CD14-positive monocyte (primary cell): Measurements from ENCODE around the gene CCDC40. TPM values are rescaled to one million over a fixed set of nuclear protein-coding genes. Genes with fewer than 3 reads are reported as not detected.

Source experiments
- DNase-seq, 3 donors: peaks; one replicate each; pipeline ENCODE4 v3.0.0-alpha.2; 2011 to 2022
- H2AFZ ChIP-seq: 2 replicates; pipeline ENCODE4 v1.6.0; 2012; ENCODE audit warnings: mild to moderate bottlenecking, low read depth, low read length, inconsistent platforms; ENCODE audit not compliant: insufficient read depth, poor library complexity, severe bottlenecking
- H3K27ac ChIP-seq, 2 donors: 1 replicate in 1 of 2; 2 replicates in 1 of 2; pipeline ENCODE4 v1.5.1; 2012 to 2013; ENCODE audit warnings: low read length in 2 of 2, control low read depth in 1 of 2, inconsistent platforms in 1 of 2, low read depth in 1 of 2, mild to moderate bottlenecking in 1 of 2
- H3K27me3 ChIP-seq, 2 donors: one replicate each; pipeline versions ENCODE4 v1.6.0 to v1.6.1; 2011 to 2013; ENCODE audit warnings: low read length in 2 of 2; ENCODE audit not compliant: control insufficient read depth in 2 of 2, insufficient read depth in 2 of 2
- H3K36me3 ChIP-seq, 2 donors: replicated peaks in 1 of 2; 1 replicate in 1 of 2; 2 replicates in 1 of 2; pipeline versions ENCODE4 v1.5.1 to v1.6.1; 2012 to 2013; ENCODE audit warnings: low read length in 2 of 2, control low read depth in 1 of 2, inconsistent platforms in 1 of 2, mild to moderate bottlenecking in 1 of 2; ENCODE audit not compliant: insufficient read depth in 2 of 2, control insufficient read depth in 1 of 2
- H3K4me1 ChIP-seq, 2 donors: 1 replicate in 1 of 2; 2 replicates in 1 of 2; pipeline versions ENCODE4 v1.5.1 to v1.6.1; 2012 to 2013; ENCODE audit warnings: low read length in 2 of 2, control low read depth in 1 of 2, inconsistent platforms in 1 of 2, mild to moderate bottlenecking in 1 of 2, moderate library complexity in 1 of 2; ENCODE audit not compliant: insufficient read depth in 2 of 2, control insufficient read depth in 1 of 2
- H3K4me2 ChIP-seq: replicated peaks from 2 replicates; pipeline ENCODE3; 2012; ENCODE audit warnings: low read length, moderate library complexity, mild to moderate bottlenecking; ENCODE audit not compliant: poor library complexity, severe bottlenecking; ENCODE audit errors: extremely low read depth
- H3K4me3 ChIP-seq, 3 experiments: fragments of 200-600 bp in 1 of 3; sonication (generic) in 1 of 3; replicated peaks in 1 of 3; 1 replicate in 2 of 3; 2 replicates in 1 of 3; pipeline ENCODE4 v1.5.1; 2011 to 2013; ENCODE audit warnings: low read length in 3 of 3, mild to moderate bottlenecking in 3 of 3, control low read depth in 2 of 3, low read depth in 2 of 3, inconsistent platforms in 1 of 3, moderate library complexity in 1 of 3
- H3K79me2 ChIP-seq: 2 replicates; pipeline ENCODE4 v1.6.0; 2012; ENCODE audit warnings: mild to moderate bottlenecking, control low read depth, inconsistent platforms, low read length, moderate library complexity; ENCODE audit not compliant: insufficient read depth
- H3K9ac ChIP-seq: 2 replicates; pipeline ENCODE4 v1.6.0; 2017; ENCODE audit warnings: low read length, mild to moderate bottlenecking; ENCODE audit not compliant: insufficient read depth, poor library complexity, severe bottlenecking
- H3K9me3 ChIP-seq, 2 donors: replicated peaks in 1 of 2; 1 replicate in 1 of 2; 2 replicates in 1 of 2; pipeline versions ENCODE4 v1.5.1 to v1.6.1; 2012 to 2013; ENCODE audit warnings: low read length in 2 of 2, control low read depth in 1 of 2; ENCODE audit not compliant: control insufficient read depth in 1 of 2, insufficient read depth in 1 of 2
- H4K20me1 ChIP-seq: 2 replicates; pipeline ENCODE4 v1.6.0; 2012; ENCODE audit warnings: mild to moderate bottlenecking, low read length, control low read depth, moderate library complexity; ENCODE audit not compliant: insufficient read depth
- H3K27ac Mint-ChIP-seq, 7 donors: one replicate each; pipeline ENCODE4 v1.8.0; 2020; ENCODE audit warnings: mild to moderate bottlenecking in 7 of 7, mixed read lengths in 7 of 7, moderate library complexity in 6 of 7, inconsistent platforms in 2 of 7
- H3K27me3 Mint-ChIP-seq, 3 donors: one replicate each; pipeline ENCODE4 v1.8.0; 2021 to 2022; ENCODE audit warnings: low read depth in 3 of 3, mild to moderate bottlenecking in 3 of 3, mixed read lengths in 3 of 3, moderate library complexity in 3 of 3, inconsistent platforms in 1 of 3
- H3K36me3 Mint-ChIP-seq, 2 donors: one replicate each; pipeline ENCODE4 v1.8.0; 2020; ENCODE audit warnings: mixed read lengths in 2 of 2, inconsistent platforms in 1 of 2, mild to moderate bottlenecking in 1 of 2
- H3K4me1 Mint-ChIP-seq: one replicate; pipeline ENCODE4 v1.8.0; 2020; ENCODE audit warnings: mild to moderate bottlenecking, mixed read lengths
- H3K4me3 Mint-ChIP-seq, 2 donors: one replicate each; pipeline ENCODE4 v1.8.0; 2020; ENCODE audit warnings: mild to moderate bottlenecking in 2 of 2, mixed read lengths in 2 of 2, moderate library complexity in 1 of 2
- H3K9me3 Mint-ChIP-seq, 7 donors: one replicate each; pipeline ENCODE4 v1.8.0; 2020 to 2022; ENCODE audit warnings: mixed read lengths in 7 of 7, mild to moderate bottlenecking in 6 of 7, moderate library complexity in 6 of 7, inconsistent platforms in 2 of 7
- CTCF ChIP-seq: fragments of 200-600 bp; IDR thresholded peaks from one replicate; pipeline ENCODE4 v1.8.0; 2022; ENCODE audit warnings: antibody characterized with exemption, mild to moderate bottlenecking
- WGBS: methylation state at CpG from one replicate; pipeline ENCODE4 v1.1.5; 2013; ENCODE audit warnings: missing lambda C conversion rate; ENCODE audit not compliant: insufficient coverage; 5-methylcytosine and 5-hydroxymethylcytosine counted together
- intact Hi-C, 2 donors: fragments of 100-400 bp; cut with micrococcal nuclease; formaldehyde crosslinking; loops; one replicate each; pipeline versions ENCODE4 v1.15.0 to v1.15.1; 2023
- polyA plus RNA-seq, 3 donors: library from polyadenylated mRNA; depleted of rRNA in 1 of 3; unstranded in 2 of 3; stranded (reverse) in 1 of 3; fragments of 300-500 nt in 2 of 3; fragments of >200 nt in 1 of 3; fragmentation: Illumina TruSeq in 2 of 3; gene quantifications; 1 replicate in 2 of 3; 2 replicates in 1 of 3; pipeline ENCODE4 v1.2.3, GENCODE V29; 2012 to 2021

The CCDC40 gene
- polyA plus RNA-seq, 3 donors: 0.21 to 0.27 TPM; not detected in 1

GRCh38 chr17:80002070-80002641 is 34.3 kb upstream of the CCDC40 start:
- Mint-ChIP-seq H3K9me3 (peaks cover 0 to 5% (median 0%) of the 10 kb centered on the region in 7 donors), H3K4me1 (peaks cover 18% of the 10 kb centered on the region), H3K27me3 (peaks cover 2 to 9% (median 3%) of the 10 kb centered on the region in 3 donors), H3K27ac (no peak overlapping the region), H3K36me3 (peaks cover 0 to 3% of the 10 kb centered on the region in 2 donors), H3K4me3 (no peak overlapping the region)
- H3K27ac ChIP-seq: no peak overlapping the region
- no peak overlapping the region for H2AFZ ChIP-seq
- intact Hi-C loops: no loop called here
- H3K4me1 ChIP-seq: peaks cover 19 to 23% of the 10 kb centered on the region in 2 donors
- 97% methylated on average over 12 of the region's 26 CpGs for whole genome bisulfite sequencing
- no peaks in the 10 kb centered on the region for H4K20me1 ChIP-seq
- H3K4me2 ChIP-seq: no peak overlapping the region
- TF ChIP-seq CTCF: no peak
- H3K9me3 ChIP-seq: peaks cover 0 to 3% of the 10 kb centered on the region in 2 donors
- no peak for DNase-seq
- no peaks in the 10 kb centered on the region for H3K79me2 ChIP-seq
- H3K36me3 ChIP-seq: no peaks in the 10 kb centered on the region
- H3K4me3 ChIP-seq: no peak overlapping the region
- H3K9ac ChIP-seq: no peak overlapping the region
- H3K27me3 ChIP-seq: no peaks in the 10 kb centered on the region

- H3K4me2 ChIP-seq: no peak overlapping the region
- no peak overlapping the region for H2AFZ ChIP-seq
- Mint-ChIP-seq H3K4me1 (peaks cover 11% of the 10 kb centered on the region), H3K27me3 (peaks cover 2 to 8% (median 5%) of the 10 kb centered on the region in 3 donors), H3K9me3 (peaks cover 0 to 5% (median 0%) of the 10 kb centered on the region in 7 donors), H3K36me3 (peaks cover 0 to 3% of the 10 kb centered on the region in 2 donors), H3K4me3 (no peak overlapping the region), H3K27ac (no peak overlapping the region)
- H3K27me3 ChIP-seq: no peaks in the 10 kb centered on the region
- peaks cover 11 to 16% of the 10 kb centered on the region in 2 donors for H3K4me1 ChIP-seq
- WGBS: 98% methylated on average over 25 of the region's 30 CpGs
- H4K20me1 ChIP-seq: no peaks in the 10 kb centered on the region
- no peak for DNase-seq
- H3K9ac ChIP-seq: no peak overlapping the region
- no peak overlapping the region for H3K27ac ChIP-seq
- no peaks in the 10 kb centered on the region for H3K36me3 ChIP-seq
- H3K79me2 ChIP-seq: no peaks in the 10 kb centered on the region
- peaks cover 0 to 3% of the 10 kb centered on the region in 2 donors for H3K9me3 ChIP-seq
- TF ChIP-seq CTCF: no peak
- intact Hi-C loops: no loop called here
- H3K4me3 ChIP-seq: no peak overlapping the region
These were observed 33.6 kb upstream of the CCDC40 start for GRCh38 chr17:80002690-80003490.
